ENCODE measurements around the gene RBMS3.

GRCh38 chr3:30024466-30024865, 743.6 kb downstream of the RBMS3 start:
- TF ChIP-seq POLR2A (IDR thresholded peaks at IDR 0.05) (no peak), CTCF (IDR thresholded peaks at IDR 0.05) (no peak), EP300 (IDR thresholded peaks at IDR 0.05) (no peak)
